ENCODE results near the gene GNG12. TPM values are rescaled to one million over a fixed set of nuclear protein-coding genes. Genes with fewer than 3 reads are reported as not detected.

The GNG12 gene
- total and polyA plus RNA-seq, 5 donors, result 12.2 to 44.9 (median 30.7) TPM

- Histone ChIP-seq H3K4me3 (ENCODE audit: low read length) (no peak overlapping the region), H3K4me1 (ENCODE audit: control insufficient read depth, insufficient read depth, low read length) (no peaks in the 10 kb centered on the region), H3K9me3 (ENCODE audit: control insufficient read depth, low read length) (no peaks in the 10 kb centered on the region), H3K27me3 (ENCODE audit: control insufficient read depth, insufficient read depth) (no peaks in the 10 kb centered on the region), H3K27ac (ENCODE audit: low read length) (no peak overlapping the region)
- DNase-seq, result no peak
- ATAC-seq, result no peak
- 69% methylated on average over 4 of the region's 4 CpGs for WGBS
- intact Hi-C loops (cut with DNase I), result loop anchor here in 3 of 4 donors (5.0 to 10.0 kb wide), 3 partner anchors 158 to 488 kb away; no protein-coding TSS in a partner anchor
Observed at GRCh38 chr1:67856921-67857320, 23.7 kb upstream of the GNG12 start.

DNA sequence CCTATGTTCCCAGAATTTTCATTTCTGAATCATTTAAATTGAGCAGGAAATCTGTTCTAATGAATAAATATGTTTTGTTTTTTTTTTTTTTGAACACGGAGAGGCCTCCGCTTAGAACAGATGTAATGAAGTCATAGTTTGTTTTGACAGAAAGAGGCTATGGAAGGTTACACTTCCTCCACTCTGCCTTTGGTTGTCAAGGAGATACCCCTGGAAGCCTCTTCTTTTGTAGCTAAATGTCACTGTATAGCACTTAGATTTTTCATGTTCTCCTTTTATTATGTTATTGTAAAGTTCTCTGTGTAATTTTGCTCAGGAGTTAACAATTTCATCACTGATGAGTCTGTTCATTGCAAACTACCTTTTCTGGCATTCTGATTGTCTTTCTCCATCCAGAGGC is 22.7 kb upstream of the GNG12 start:
- DNase-seq, result no peak
- Histone ChIP-seq H3K9me3 (ENCODE audit: control insufficient read depth, low read length) (no peaks in the 10 kb centered on the region), H3K27me3 (ENCODE audit: control insufficient read depth, insufficient read depth) (no peaks in the 10 kb centered on the region), H3K4me3 (ENCODE audit: low read length) (no peak overlapping the region), H3K27ac (ENCODE audit: low read length) (no peak overlapping the region), H3K4me1 (ENCODE audit: control insufficient read depth, insufficient read depth, low read length) (no peaks in the 10 kb centered on the region)
- WGBS, result 54% methylated on average over 2 of the region's 2 CpGs
- no peak for ATAC-seq
- intact Hi-C loops (cut with DNase I), result loop anchor here in 3 of 4 donors (5.0 to 10.0 kb wide), 3 partner anchors 159 to 489 kb away; no protein-coding TSS in a partner anchor

DNA sequence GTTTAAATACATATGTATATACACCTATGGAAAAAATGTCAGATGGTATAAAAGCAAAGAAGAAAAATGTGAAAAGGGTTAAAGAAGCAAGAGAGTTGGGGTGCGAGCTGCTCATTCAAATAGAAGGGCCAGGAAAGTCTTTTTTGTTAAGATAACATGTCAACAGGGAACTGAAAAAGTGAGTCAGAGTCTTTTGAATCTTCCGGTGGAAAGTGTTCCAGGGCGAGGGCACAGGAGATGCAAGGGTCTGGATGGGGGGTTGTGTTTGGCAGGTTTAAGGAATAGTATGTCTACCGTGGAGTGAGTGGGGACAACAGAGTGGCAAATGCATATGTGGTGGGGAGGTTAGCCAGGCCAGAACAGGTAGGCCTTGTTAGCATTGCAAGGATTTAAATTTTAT is 22.2 kb upstream of the GNG12 start:
- intact Hi-C loops (cut with DNase I), result loop anchor here in 3 of 4 donors (5.0 to 10.0 kb wide), 3 partner anchors 159 to 489 kb away; no protein-coding TSS in a partner anchor
- WGBS, result 47% methylated on average over 4 of the region's 4 CpGs
- DNase-seq (no peak), ATAC-seq (peak in 1 of 2 donors; percentile 42)
- Histone ChIP-seq H3K27me3 (ENCODE audit: control insufficient read depth, insufficient read depth) (no peaks in the 10 kb centered on the region), H3K27ac (ENCODE audit: low read length) (no peak overlapping the region), H3K4me3 (ENCODE audit: low read length) (no peak overlapping the region), H3K9me3 (ENCODE audit: control insufficient read depth, low read length) (no peaks in the 10 kb centered on the region), H3K4me1 (ENCODE audit: control insufficient read depth, insufficient read depth, low read length) (no peaks in the 10 kb centered on the region)

GRCh38 chr1:67853704-67854103 is 20.4 kb upstream of the GNG12 start:
- H3K4me1 ChIP-seq (ENCODE audit: control insufficient read depth, insufficient read depth, low read length), result peaks cover 2% of the 10 kb centered on the region
- H3K4me3 ChIP-seq (ENCODE audit: low read length), result no peak overlapping the region
- no peaks in the 10 kb centered on the region for H3K27me3 ChIP-seq (ENCODE audit: control insufficient read depth, insufficient read depth)
- 60% methylated on average over 2 of the region's 2 CpGs for WGBS
- intact Hi-C loops (cut with DNase I), result loop anchor here (2.0 to 10.0 kb wide), 5 partner anchors 159 to 491 kb away; no protein-coding TSS in a partner anchor
- H3K9me3 ChIP-seq (ENCODE audit: control insufficient read depth, low read length), result no peaks in the 10 kb centered on the region
- H3K27ac ChIP-seq (ENCODE audit: low read length), result no peak overlapping the region
- ATAC-seq, result peak; percentile 58 to 76
- peak; percentile 59 to 84 (median 82) for DNase-seq

- H3K4me1 ChIP-seq (ENCODE audit: control insufficient read depth, insufficient read depth, low read length), result peaks cover 2% of the 10 kb centered on the region
- intact Hi-C loops (cut with DNase I), result loop anchor here (2.0 to 10.0 kb wide), 5 partner anchors 161 to 493 kb away; no protein-coding TSS in a partner anchor
- no peak overlapping the region for H3K27ac ChIP-seq (ENCODE audit: low read length)
- 90% methylated on average over 6 of the region's 6 CpGs for WGBS
- H3K9me3 ChIP-seq (ENCODE audit: control insufficient read depth, low read length), result no peaks in the 10 kb centered on the region
- H3K4me3 ChIP-seq (ENCODE audit: low read length), result no peak overlapping the region
- DNase-seq (no peak), ATAC-seq (no peak)
- no peaks in the 10 kb centered on the region for H3K27me3 ChIP-seq (ENCODE audit: control insufficient read depth, insufficient read depth)
Observed at GRCh38 chr1:67851800-67852199, 18.5 kb upstream of the GNG12 start.

DNA sequence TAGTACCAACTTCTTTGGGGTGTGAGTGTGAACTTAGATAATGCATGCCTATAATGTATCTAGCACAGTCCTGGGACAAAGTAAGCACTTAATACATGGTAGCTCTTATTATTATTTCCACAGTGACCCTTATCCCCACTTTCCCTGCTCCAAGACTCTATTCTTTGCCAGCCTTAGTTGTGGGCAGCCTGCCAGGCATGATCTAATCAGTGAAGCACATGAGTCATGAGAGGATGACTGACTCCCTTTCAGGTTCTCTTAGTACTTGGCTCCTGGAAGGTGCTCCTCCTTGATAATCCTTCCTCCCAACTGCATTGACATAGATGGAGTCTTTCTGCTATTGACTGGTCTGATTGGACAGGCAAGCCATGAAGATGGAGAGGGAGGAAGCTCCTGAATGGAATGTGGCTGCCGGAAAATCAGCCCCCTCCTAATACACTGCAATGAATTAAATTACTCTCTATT is 17.4 kb upstream of the GNG12 start:
- peak; percentile 70 to 91 for ATAC-seq

DNA sequence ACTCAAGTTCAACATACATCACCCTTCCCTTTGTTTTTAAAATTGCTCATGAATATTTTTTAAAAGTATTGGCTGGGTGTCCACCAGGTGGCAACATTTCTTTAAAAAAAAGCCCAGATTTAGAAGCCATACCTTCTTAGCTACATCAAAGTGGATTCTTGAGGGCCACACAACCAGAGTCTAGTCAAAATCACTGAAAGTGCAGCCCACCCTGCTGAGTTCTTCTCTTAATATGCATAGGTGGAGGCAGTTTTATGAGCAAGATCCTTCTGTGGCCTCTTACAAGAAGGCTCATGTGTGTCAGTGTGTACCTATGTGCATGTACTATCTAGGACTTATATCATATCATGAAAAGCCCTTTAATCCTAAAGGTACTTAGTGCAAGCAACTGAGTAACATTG is 16.9 kb upstream of the GNG12 start:
- Histone ChIP-seq H3K4me1 (ENCODE audit: control insufficient read depth, insufficient read depth, low read length) (peaks cover 2% of the 10 kb centered on the region), H3K4me3 (ENCODE audit: low read length) (no peak overlapping the region), H3K27me3 (ENCODE audit: control insufficient read depth, insufficient read depth) (no peaks in the 10 kb centered on the region), H3K9me3 (ENCODE audit: control insufficient read depth, low read length) (no peaks in the 10 kb centered on the region), H3K27ac (ENCODE audit: low read length) (no peak overlapping the region)
- intact Hi-C loops (cut with DNase I), result loop anchor here (5.0 to 10.0 kb wide), 4 partner anchors 162 to 495 kb away; no protein-coding TSS in a partner anchor
- DNase-seq (no peak), ATAC-seq (peak in 1 of 2 donors; percentile 20)

More for the DNA sequence above, 17.4 kb upstream of the GNG12 start:
- intact Hi-C loops (cut with DNase I), result loop anchor here (5.0 to 10.0 kb wide), 4 partner anchors 162 to 494 kb away; no protein-coding TSS in a partner anchor
- 74% methylated on average over 1 of the region's 1 CpG for WGBS
- Histone ChIP-seq H3K4me3 (ENCODE audit: low read length) (no peak overlapping the region), H3K4me1 (ENCODE audit: control insufficient read depth, insufficient read depth, low read length) (peaks cover 2% of the 10 kb centered on the region), H3K9me3 (ENCODE audit: control insufficient read depth, low read length) (no peaks in the 10 kb centered on the region), H3K27me3 (ENCODE audit: control insufficient read depth, insufficient read depth) (no peaks in the 10 kb centered on the region), H3K27ac (ENCODE audit: low read length) (no peak overlapping the region)
- peak; percentile 85 to 90 (median 86) for DNase-seq

- Histone ChIP-seq H3K9me3 (ENCODE audit: control insufficient read depth, low read length) (no peaks in the 10 kb centered on the region), H3K27me3 (ENCODE audit: control insufficient read depth, insufficient read depth) (no peaks in the 10 kb centered on the region), H3K4me3 (ENCODE audit: low read length) (no peak overlapping the region), H3K4me1 (ENCODE audit: control insufficient read depth, insufficient read depth, low read length) (peaks cover 2% of the 10 kb centered on the region), H3K27ac (ENCODE audit: low read length) (no peak overlapping the region)
- intact Hi-C loops (cut with DNase I), result loop anchor here in 1 of 4 donors (5.0 kb wide), 1 partner anchor 80 kb away; no protein-coding TSS in a partner anchor
- DNase-seq, result no peak
- 65% methylated on average over 2 of the region's 2 CpGs for WGBS
- ATAC-seq, result no peak
Observed at GRCh38 chr1:67847466-67847865, 14.2 kb upstream of the GNG12 start.

GRCh38 chr1:67846538-67846937 is 13.3 kb upstream of the GNG12 start:
- H3K4me1 ChIP-seq (ENCODE audit: control insufficient read depth, insufficient read depth, low read length), result peaks cover 2% of the 10 kb centered on the region
- H3K4me3 ChIP-seq (ENCODE audit: low read length), result no peak overlapping the region
- no peaks in the 10 kb centered on the region for H3K9me3 ChIP-seq (ENCODE audit: control insufficient read depth, low read length)
- H3K27ac ChIP-seq (ENCODE audit: low read length), result no peak overlapping the region
- ATAC-seq (no peak), DNase-seq (no peak)
- WGBS, result 93% methylated on average over 1 of the region's 1 CpG
- intact Hi-C loops (cut with DNase I), result loop anchor here in 1 of 4 donors (5.0 kb wide), 1 partner anchor 79 kb away; no protein-coding TSS in a partner anchor
- H3K27me3 ChIP-seq (ENCODE audit: control insufficient read depth, insufficient read depth), result no peaks in the 10 kb centered on the region

DNA sequence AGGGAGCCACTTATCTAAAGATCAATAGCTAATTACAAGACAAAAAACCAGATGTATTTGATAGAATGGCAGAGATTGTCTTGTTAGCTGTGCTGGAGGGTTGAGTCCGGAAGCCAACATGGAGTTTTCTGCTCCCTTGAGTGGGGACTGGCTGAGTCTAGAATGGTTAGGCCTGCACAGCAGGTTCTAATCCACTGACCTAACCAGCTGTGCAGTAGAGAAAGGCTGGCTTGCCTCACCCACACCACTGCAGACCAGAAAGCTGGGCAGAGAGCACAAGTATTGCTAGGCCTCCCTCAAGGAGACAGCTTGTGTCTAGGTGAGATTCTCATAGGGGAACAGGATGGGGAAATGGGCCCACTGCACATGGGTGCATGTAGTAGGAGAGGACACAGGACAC is 11.7 kb upstream of the GNG12 start:
- WGBS, result 93% methylated on average over 1 of the region's 1 CpG
- intact Hi-C loops (cut with DNase I), result loop anchor here in 2 of 4 donors (5.0 kb wide), 2 partner anchors 78 to 308 kb away; no protein-coding TSS in a partner anchor
- H3K27me3 ChIP-seq (ENCODE audit: control insufficient read depth, insufficient read depth), result no peaks in the 10 kb centered on the region
- no peak for ATAC-seq
- no peaks in the 10 kb centered on the region for H3K4me1 ChIP-seq (ENCODE audit: control insufficient read depth, insufficient read depth, low read length)
- H3K27ac ChIP-seq (ENCODE audit: low read length), result no peak overlapping the region
- H3K4me3 ChIP-seq (ENCODE audit: low read length), result no peak overlapping the region
- DNase-seq, result no peak
- H3K9me3 ChIP-seq (ENCODE audit: control insufficient read depth, low read length), result no peaks in the 10 kb centered on the region

GRCh38 chr1:67843746-67844145 is 10.5 kb upstream of the GNG12 start:
- peak in 1 of 2 donors; percentile 30 for ATAC-seq
- no peak overlapping the region for H3K27ac ChIP-seq (ENCODE audit: low read length)
- intact Hi-C loops (cut with DNase I), result loop anchor here in 1 of 4 donors (5.0 kb wide), 1 partner anchor 306 kb away; no protein-coding TSS in a partner anchor
- H3K27me3 ChIP-seq (ENCODE audit: control insufficient read depth, insufficient read depth), result no peaks in the 10 kb centered on the region
- DNase-seq, result no peak
- H3K4me1 ChIP-seq (ENCODE audit: control insufficient read depth, insufficient read depth, low read length), result peaks cover 3% of the 10 kb centered on the region
- no peaks in the 10 kb centered on the region for H3K9me3 ChIP-seq (ENCODE audit: control insufficient read depth, low read length)
- H3K4me3 ChIP-seq (ENCODE audit: low read length), result no peak overlapping the region

Measured in right cardiac atrium (tissue), 5 donors.